Measurements from ENCODE around the gene ATP5PB. TPM values are rescaled to one million over a fixed set of nuclear protein-coding genes. Genes with fewer than 3 reads are reported as not detected.

The ATP5PB gene
- total and polyA plus RNA-seq, 7 donors, result 157 to 849 (median 217) TPM

GRCh38 chr1:111442457-111442856, 6.8 kb upstream of the ATP5PB start:
- no peak for DNase-seq
- WGBS, 2 donors, result 80 to 86% methylated on average over 4 of the region's 4 CpGs
- H3K27me3 ChIP-seq, result no peaks in the 10 kb centered on the region
- H3K4me1 ChIP-seq, result peaks cover 0 to 3% (median 0%) of the 10 kb centered on the region in 4 donors
- intact Hi-C loops (cut with DNase I), result loop anchor here (10.0 kb wide), 2 partner anchors 1022 to 1408 kb away; partner anchors contain the start of gene STRIP1
- no peaks in the 10 kb centered on the region for H3K9me3 ChIP-seq
- H3K27ac ChIP-seq, result no peak overlapping the region
- peaks cover 8 to 98% (median 32%) of the 10 kb centered on the region in 4 donors for H3K36me3 ChIP-seq
- no peak overlapping the region for H3K4me3 ChIP-seq
- TF ChIP-seq, protein P1, sequence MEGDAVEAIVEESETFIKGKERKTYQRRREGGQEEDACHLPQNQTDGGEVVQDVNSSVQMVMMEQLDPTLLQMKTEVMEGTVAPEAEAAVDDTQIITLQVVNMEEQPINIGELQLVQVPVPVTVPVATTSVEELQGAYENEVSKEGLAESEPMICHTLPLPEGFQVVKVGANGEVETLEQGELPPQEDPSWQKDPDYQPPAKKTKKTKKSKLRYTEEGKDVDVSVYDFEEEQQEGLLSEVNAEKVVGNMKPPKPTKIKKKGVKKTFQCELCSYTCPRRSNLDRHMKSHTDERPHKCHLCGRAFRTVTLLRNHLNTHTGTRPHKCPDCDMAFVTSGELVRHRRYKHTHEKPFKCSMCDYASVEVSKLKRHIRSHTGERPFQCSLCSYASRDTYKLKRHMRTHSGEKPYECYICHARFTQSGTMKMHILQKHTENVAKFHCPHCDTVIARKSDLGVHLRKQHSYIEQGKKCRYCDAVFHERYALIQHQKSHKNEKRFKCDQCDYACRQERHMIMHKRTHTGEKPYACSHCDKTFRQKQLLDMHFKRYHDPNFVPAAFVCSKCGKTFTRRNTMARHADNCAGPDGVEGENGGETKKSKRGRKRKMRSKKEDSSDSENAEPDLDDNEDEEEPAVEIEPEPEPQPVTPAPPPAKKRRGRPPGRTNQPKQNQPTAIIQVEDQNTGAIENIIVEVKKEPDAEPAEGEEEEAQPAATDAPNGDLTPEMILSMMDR (IDR thresholded peaks at IDR 0.05), result no peak
- TF ChIP-seq EP300 (IDR thresholded peaks at IDR 0.05) (no peak), POLR2A (IDR thresholded peaks at IDR 0.05) (no peak), POLR2AphosphoS5 (IDR thresholded peaks at IDR 0.05) (no peak)

GRCh38 chr1:111444031-111444430, 5.2 kb upstream of the ATP5PB start:
- no peak overlapping the region for H3K4me3 ChIP-seq
- H3K4me1 ChIP-seq, result peaks cover 0 to 13% (median 9%) of the 10 kb centered on the region in 4 donors
- no peaks in the 10 kb centered on the region for H3K9me3 ChIP-seq
- H3K27me3 ChIP-seq, result no peaks in the 10 kb centered on the region
- TF ChIP-seq EP300 (IDR thresholded peaks at IDR 0.05) (no peak), POLR2AphosphoS5 (IDR thresholded peaks at IDR 0.05) (no peak), POLR2A (IDR thresholded peaks at IDR 0.05) (no peak)
- TF ChIP-seq, protein P1 (IDR thresholded peaks at IDR 0.05), result no peak
- no peak overlapping the region for H3K27ac ChIP-seq
- peaks cover 8 to 85% (median 28%) of the 10 kb centered on the region in 4 donors for H3K36me3 ChIP-seq
- intact Hi-C loops (cut with DNase I), result loop anchor here (10.0 kb wide), 2 partner anchors 1021 to 1409 kb away; partner anchors contain the start of gene STRIP1
- 64 to 83% methylated on average over 3 of the region's 3 CpGs for WGBS, 2 donors
- DNase-seq, result no peak

DNA sequence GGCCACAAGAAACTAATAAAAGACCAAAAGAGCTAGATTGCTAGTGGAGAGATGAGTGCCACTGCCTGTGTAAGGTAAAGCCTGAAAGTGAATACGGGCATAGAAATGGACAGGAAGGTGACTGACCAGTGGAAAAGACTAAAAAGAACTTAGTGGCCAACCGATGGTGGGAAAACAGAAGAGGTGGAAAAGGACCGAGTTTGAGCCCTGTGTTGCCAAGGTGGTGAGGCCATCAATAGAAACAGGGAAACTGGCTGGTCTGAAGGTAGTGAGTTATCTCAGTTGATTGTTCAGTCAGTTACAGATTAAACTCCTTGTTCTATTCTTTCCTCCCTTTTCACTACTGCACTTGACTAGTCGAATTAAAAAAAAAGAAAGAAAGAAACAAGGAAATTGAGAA, 2.7 kb upstream of the ATP5PB start:
- WGBS, 2 donors, result 24 to 68% methylated on average over 4 of the region's 4 CpGs
- Histone ChIP-seq H3K27ac (no peak overlapping the region), H3K4me1 (peaks cover 0 to 32% (median 28%) of the 10 kb centered on the region in 4 donors), H3K27me3 (no peaks in the 10 kb centered on the region), H3K4me3 (no peak overlapping the region), H3K9me3 (no peaks in the 10 kb centered on the region), H3K36me3 (peaks cover 8 to 60% (median 17%) of the 10 kb centered on the region in 4 donors)
- no peak for TF ChIP-seq POLR2AphosphoS5 (IDR thresholded peaks at IDR 0.05)
- TF ChIP-seq, protein P1 (IDR thresholded peaks at IDR 0.05), result no peak
- no peak for TF ChIP-seq POLR2A (IDR thresholded peaks at IDR 0.05)
- no peak for TF ChIP-seq EP300 (IDR thresholded peaks at IDR 0.05)
- no peak for DNase-seq
- intact Hi-C loops (cut with DNase I), result loop anchor here (5.0 to 10.0 kb wide), 3 partner anchors 304 to 1412 kb away; partner anchors contain the start of genes CEPT1, DRAM2 and STRIP1

- Histone ChIP-seq H3K4me1 (peaks cover 0 to 39% (median 35%) of the 10 kb centered on the region in 4 donors), H3K27me3 (no peaks in the 10 kb centered on the region), H3K9me3 (no peaks in the 10 kb centered on the region), H3K4me3 (no peak overlapping the region), H3K36me3 (peaks cover 8 to 53% (median 15%) of the 10 kb centered on the region in 4 donors), H3K27ac (no peak overlapping the region)
- TF ChIP-seq POLR2A (IDR thresholded peaks at IDR 0.05) (no peak), EP300 (IDR thresholded peaks at IDR 0.05) (no peak), POLR2AphosphoS5 (IDR thresholded peaks at IDR 0.05) (no peak)
- TF ChIP-seq, protein P1 (IDR thresholded peaks at IDR 0.05), result no peak
- intact Hi-C loops (cut with DNase I), result loop anchor here (5.0 to 10.0 kb wide), 3 partner anchors 305 to 1412 kb away; partner anchors contain the start of genes CEPT1, DRAM2 and STRIP1
- DNase-seq, result no peak
- WGBS, 2 donors, result 12 to 58% methylated on average over 4 of the region's 4 CpGs
Observed at GRCh38 chr1:111446967-111447892, 2.0 kb upstream of the ATP5PB start.

All from sigmoid colon (tissue), 7 donors.